H54 (cell line): ENCODE measurements around the gene UBAC2.

Source experiments
- DNase-seq: peaks from one replicate; pipeline ENCODE4 v3.0.0; 2011; ENCODE audit warnings: low spot score, mixed read lengths; ENCODE audit not compliant: insufficient read length
- FAIRE-seq: peaks from 3 replicates; lab custom pipeline; 2011; peaks lifted over from hg19 to GRCh38; lab: Jason Lieb, UNC
- POLR2A ChIP-seq: IDR thresholded peaks from 2 replicates; pipeline ENCODE4 v1.6.1; 2011; ENCODE audit warnings: low read depth, mild to moderate bottlenecking, low read length

The UBAC2 gene

DNA sequence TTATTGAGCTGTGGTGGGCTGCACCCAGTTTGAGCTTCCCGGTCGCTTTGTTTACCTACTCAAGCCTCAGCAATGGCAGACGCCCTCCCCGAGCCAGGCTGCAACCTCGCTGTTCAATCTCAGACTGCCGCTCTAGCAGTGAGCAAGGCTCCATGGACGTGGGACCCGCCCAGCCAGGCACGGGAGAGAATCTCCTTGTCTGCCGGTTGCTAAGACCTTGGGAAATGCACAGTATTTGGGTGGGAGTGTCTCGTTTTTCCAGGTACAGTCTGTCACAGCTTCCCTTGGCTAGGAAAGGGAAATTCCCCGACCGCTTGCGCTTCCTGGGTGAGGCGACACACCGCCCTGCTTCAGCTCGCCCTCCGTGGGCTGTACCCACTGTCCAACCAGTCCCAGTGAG, 27.7 kb upstream of the UBAC2 start:
- FAIRE-seq = no peak
- no peak for TF ChIP-seq POLR2A

DNA sequence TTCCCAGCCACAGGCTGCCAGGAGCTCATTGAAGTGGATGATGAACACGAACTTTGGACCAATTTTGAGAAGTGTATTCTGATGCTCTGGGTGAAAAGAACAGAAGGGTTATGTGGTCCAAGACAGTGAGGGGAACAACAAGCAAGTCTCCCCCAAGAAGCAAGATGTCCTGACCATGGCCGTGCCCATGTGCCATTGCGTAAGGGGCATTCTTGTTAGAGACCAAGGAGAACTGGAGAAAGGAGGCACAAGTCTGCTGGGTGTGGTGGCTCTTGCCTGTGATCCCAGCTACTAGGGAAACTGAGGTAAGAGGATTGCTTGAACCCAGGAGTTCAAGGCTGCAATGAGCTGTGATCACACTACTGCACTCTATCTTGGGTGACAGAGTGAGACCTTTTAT, 27.0 kb upstream of the UBAC2 start:
- FAIRE-seq (no peak), DNase-seq (no peak)
- TF ChIP-seq POLR2A = no peak

More for the DNA sequence above, 27.7 kb upstream of the UBAC2 start:
- DNase-seq = no peak

DNA sequence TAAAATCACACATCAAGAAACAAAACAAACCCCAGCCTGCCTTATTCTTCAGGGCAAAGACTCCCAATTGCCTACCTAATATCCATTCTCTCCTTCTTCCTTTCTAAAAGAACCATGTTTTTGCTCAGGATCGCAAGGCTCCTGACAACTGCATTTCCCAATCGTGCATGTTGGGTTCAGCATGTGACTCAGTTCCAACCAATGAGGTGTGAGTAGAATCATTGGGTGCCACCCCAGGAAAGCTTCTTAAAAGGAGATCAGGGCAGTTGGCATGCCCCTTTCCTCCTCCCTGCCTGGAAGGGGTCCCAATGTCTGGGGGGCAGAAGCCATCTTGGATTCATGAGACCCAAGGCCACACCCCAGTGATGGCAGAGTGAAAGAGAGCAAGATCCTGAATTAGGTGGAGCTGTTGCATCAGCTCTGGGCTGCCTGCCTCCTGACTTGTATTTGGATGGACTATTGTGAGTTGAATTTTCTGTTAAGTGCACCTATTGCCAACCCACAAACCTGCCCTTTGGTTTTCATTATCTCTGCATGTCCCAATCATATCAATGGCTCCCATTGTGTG, 26.0 kb upstream of the UBAC2 start:
- DNase-seq (no peak), FAIRE-seq (peak; percentile 36)
- no peak for TF ChIP-seq POLR2A

DNA sequence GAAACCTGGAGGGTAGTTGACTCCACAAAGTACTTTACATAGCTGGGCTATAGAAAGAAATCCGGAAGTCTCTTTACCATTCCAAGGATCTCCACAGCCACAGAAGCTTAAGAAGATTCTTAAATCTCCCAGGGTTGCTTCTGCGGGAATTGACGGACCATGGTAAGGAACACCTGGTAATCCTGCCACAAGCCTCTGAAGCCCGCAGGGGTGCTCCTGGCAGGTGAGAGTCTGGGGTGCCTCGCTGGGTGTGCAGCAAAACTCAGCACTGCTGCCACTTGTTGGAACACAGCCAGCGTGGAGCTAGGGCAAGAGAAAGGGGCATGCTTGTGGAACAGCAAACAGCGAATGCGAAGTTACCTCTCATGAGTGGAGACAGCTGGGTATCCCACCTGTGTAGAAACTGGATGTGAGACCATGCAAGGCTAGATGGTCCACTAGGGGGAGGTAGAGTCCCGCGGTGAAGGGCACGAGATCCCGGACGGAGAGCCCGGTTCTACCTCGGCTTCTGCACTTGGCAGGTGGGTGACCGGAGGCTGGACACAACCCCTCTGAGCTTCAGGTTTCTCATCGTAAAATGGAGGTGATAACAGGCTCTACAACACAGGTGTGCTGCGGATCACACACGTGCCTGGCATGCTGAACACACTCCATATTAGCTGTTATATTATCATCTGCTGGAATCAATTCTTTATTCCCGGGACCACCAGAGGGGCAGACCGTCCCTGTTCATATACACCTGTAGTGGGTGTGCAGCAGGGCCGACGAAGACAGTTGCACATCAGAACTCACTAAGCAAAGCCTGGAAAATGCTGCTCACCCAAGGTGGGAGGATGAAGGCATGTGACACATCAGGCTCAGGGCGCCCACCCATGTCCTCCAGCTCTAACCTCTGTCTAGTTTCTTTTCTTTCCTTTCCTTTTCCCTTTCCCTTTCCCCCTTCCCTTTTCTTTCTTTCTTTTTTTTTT, 24.1 kb upstream of the UBAC2 start:
- peak; percentile 78 for FAIRE-seq
- DNase-seq = peak; percentile 86
- no peak for TF ChIP-seq POLR2A

DNA sequence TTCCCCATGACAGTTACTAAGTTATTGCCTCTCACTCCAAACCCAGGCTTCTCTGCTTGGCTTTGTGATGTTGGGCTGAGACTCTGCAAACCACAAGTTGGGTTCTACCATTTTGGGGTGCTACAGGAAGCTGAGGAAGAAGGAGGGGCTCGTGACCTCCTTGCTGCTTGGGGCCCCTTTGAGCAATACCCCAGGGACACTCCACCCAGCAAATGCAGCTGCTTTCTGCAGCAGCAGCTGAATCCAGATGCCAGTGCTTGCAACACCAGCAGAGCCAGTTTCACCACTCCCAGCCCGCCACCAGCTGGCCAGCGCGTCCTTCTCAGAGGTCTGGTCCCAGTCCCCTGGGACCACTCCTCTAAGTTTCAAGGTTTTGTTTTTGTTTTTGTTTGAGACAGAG, 22.0 kb upstream of the UBAC2 start:
- no peak for TF ChIP-seq POLR2A
- FAIRE-seq (no peak), DNase-seq (no peak)

DNA sequence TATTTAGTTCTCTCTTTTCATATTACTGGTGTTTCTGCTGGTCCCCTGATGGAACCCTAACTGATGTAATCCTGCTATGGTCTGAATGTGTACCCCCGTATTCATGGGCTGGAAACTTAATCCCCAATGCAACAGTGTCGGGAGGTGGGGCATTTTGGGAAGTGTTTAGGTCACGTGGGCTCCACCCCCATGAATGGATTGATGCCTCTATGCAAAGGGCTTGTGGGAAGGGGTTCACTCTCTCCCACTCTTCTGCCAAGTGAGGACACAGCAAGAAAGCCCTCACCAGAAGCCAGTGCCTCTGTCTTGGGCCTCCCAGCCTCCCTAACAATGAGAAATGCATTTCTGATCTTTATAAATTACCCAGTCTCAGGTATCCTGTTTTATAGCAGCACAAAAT, 21.2 kb upstream of the UBAC2 start:
- FAIRE-seq (no peak), DNase-seq (no peak)
- no peak for TF ChIP-seq POLR2A

DNA sequence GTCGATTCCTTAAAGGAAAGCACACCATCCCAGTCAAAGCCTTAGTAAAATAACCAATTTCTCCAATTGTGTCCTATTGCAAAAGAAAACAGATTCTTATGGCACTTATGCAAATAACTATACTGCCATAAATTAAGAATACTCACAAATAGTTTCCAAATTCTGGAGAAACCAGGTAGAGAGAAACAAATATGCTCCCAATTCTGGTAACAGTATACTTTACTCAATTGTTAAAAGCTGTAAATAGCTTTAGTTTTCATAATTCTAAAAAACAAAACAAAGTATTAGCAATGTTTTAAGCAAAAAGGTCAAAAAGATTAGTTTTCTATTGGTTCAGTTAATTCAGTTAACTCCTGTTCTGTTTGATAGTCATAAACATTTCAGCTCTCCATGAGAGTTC, 18.2 kb upstream of the UBAC2 start:
- DNase-seq = no peak
- no peak for TF ChIP-seq POLR2A
- FAIRE-seq = peak; percentile 11

DNA sequence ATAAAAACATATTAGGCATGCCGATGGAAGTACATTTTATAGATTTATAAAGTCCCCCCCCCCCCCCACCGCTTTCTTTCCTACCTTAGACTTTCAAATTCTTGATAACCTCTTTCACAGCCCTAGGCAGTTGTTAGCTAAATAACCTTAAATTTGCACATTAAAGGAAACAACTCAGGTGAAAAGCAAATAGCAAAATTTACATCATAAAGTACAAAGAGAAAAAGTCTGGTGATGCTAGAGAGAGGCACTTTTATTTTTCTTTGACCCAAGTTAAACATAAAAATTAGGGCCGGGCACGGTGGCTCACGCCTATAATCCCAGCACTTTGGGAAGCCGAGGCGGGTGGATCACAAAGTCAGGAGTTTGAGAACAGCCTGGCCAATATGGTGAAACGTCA, 15.0 kb upstream of the UBAC2 start:
- DNase-seq = no peak
- TF ChIP-seq POLR2A = no peak
- no peak for FAIRE-seq

DNA sequence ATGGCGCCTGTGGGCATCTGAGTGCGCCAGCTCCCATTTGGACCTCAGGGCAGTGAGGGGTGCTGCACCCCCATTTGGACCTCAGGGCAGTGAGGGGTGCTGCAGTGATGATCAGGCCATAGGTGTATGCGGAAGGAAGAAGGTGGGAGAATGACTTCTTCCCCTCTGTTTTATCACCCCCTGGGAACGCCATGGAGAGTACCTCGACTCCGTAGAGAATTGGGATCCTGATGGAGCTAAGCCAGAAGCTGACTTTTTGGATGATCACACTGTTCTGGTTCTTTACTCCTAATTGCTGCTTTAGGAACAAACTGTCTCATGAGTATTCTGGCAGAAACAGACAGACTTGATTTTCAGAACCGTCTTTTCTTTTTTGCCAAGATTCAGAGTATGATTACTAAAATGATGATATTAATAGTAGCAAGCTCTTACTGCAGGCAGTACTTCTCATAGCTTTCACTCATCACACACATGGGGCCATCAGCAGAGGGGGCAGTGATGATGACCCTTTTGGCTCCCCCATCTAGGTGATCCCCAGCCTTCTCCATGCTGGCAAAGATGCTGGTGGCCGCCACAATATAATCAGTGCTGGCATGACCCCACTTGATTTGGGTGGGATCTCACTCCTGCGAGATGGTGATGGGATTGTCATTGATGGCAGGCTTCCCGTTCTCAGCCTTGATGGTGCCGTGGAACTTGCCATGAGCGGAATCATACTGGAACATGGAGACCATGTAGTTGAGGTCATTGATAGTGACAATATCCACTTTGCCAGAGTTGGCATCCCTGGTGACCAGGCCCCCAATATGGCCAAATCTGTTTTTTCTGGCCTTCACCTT, 10.3 kb upstream of the UBAC2 start:
- FAIRE-seq = no peak

DNA sequence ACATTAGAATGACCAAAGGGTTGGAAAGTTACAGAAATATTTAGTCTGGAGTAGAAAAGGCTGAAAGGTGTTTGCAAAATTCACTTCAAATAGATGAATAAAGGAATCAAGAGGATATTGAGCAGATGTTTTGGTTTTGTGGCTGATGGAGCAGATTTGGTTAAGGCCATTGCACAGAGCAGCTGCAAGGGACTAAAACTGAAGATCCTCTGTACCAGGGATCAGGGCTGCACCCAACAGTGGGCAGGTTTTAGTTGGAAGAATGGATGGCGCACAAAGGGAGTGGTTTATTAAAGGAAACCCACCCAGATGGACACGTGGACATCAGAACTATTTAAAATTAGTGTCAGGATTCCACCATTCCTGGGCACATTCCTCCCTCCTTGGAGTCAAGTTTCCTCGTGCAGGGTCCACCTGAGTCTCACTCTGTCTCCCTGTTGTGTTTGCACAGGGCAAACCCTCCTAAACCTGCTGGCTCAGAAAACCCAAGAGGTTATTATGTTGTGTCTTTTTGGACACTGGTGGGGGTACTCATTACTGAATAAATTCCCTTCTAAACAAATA, 9.2 kb upstream of the UBAC2 start:
- TF ChIP-seq POLR2A = no peak
- FAIRE-seq (no peak), DNase-seq (no peak)

More for the DNA sequence above, 10.3 kb upstream of the UBAC2 start:
- no peak for TF ChIP-seq POLR2A
- no peak for DNase-seq

DNA sequence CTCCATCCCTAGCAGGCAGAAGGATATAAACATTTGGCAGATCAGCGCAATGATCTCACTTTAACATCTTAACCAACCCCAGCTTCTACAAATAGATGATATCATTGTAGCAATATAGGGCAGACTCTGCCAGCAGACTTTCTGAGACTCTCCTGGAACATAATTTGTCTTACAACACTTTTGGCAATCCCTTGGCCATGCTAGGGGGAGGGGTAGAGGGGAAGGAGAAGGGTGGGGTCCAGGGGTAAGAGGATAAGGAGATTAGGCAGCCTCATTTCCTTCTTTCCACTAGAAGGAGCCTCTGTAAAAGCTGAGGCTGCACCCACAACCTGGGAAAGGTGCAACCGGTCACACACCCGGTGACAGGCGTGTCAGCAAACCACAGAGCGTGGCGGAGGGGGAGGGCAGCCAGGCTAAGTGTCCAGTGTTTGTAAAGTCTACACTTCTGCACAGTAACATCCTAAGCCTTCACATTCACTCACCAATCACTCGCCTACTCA, 8.7 kb upstream of the UBAC2 start:
- no peak for TF ChIP-seq POLR2A
- no peak for FAIRE-seq
- DNase-seq = no peak

DNA sequence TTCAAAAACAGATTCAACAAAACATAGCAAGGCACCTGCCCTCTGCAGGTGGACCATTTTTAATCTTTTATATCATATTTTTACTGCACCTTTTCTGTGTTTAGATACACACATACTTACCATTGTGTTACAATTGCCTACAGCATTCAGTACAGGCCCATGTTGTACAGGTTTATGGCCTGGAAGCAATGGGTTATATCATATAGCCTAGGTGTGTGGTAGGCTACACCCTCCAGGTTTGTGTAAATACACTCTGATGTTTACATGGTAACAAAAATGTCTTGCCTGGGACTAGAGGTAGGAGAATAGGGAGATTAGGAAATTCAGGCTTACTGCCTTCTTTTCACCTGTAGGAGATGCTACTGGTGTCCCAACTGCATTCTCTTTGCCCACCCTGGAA, 8.2 kb upstream of the UBAC2 start:
- no peak for DNase-seq
- FAIRE-seq = peak; percentile 60
- TF ChIP-seq POLR2A = no peak

DNA sequence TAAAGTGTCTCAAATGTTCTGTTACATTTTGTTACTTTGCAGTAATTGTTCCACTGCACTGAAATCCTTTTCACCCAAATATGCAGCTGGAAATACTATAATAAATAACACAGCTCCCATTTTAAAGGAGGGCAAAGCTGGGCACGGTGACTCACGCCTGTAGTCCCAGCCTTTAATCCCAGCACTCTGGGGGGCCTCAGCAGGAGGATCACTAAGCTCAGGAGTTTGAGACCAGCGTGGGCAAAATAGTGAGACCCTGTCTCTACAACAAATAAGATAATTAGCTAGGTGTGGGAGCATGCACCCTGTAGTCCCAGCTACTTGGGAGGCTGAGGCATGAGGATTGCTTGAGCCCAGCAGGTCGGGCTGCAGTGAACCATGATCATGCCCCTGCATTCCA, 7.5 kb upstream of the UBAC2 start:
- no peak for TF ChIP-seq POLR2A
- FAIRE-seq = peak; percentile 72
- DNase-seq = no peak
